OCI-LY7 (cell line): ENCODE measurements around the gene GLCCI1. TPM values are rescaled to one million over a fixed set of nuclear protein-coding genes. Genes with fewer than 3 reads are reported as not detected.
A peak's percentile ranks its signal among the peaks of the same experiment; 100 is the strongest.

Experiments
- BruUV-seq: library from RNA; stranded (reverse); fragments of 400-500 nt; replicated peaks from 2 replicates; lab custom pipeline; 2021; lab: Mats Ljungman, UMichigan
- CTCF ChIA-PET: fragments of 300-600 bp; sonication (Branson Sonifier 250); formaldehyde crosslinking; loops from one replicate; lab custom pipeline; 2022; ENCODE audit warnings: antibody characterized with exemption; ENCODE audit not compliant: unreplicated experiment; lab: Charles Lee
- POLR2A ChIA-PET: fragments of 300-600 bp; sonication (Branson Sonifier 250); formaldehyde crosslinking; loops from one replicate; lab custom pipeline; 2022; ENCODE audit warnings: antibody characterized with exemption; lab: Charles Lee
- DNase-seq: peaks from one replicate; pipeline ENCODE4 v3.0.0-alpha.2; 2015; ENCODE audit warnings: low spot score
- H2AFZ ChIP-seq: fragments of 200-600 bp; sonication (generic), shearing (Covaris generic); 2 replicates; pipeline ENCODE4 v1.6.1; 2014; ENCODE audit warnings: mild to moderate bottlenecking, antibody characterized with exemption, low read length, moderate library complexity
- H3K27ac ChIP-seq: fragments of 200-600 bp; sonication (generic); 2 replicates; pipeline ENCODE4 v1.5.1; 2014; ENCODE audit warnings: mixed run types, low read depth, mild to moderate bottlenecking, moderate library complexity, low read length, inconsistent platforms; ENCODE audit not compliant: poor library complexity, severe bottlenecking
- H3K36me3 ChIP-seq: fragments of 200-600 bp; sonication (generic); 2 replicates; pipeline ENCODE4 v1.6.1; 2014; ENCODE audit warnings: mild to moderate bottlenecking, antibody characterized with exemption, low read length, moderate library complexity, mixed read lengths; ENCODE audit not compliant: insufficient read depth
- H3K4me1 ChIP-seq: fragments of 200-600 bp; sonication (generic); 2 replicates; pipeline ENCODE4 v1.5.1; 2014; ENCODE audit warnings: mild to moderate bottlenecking, low read length; ENCODE audit not compliant: insufficient read depth, poor library complexity, severe bottlenecking
- H3K4me2 ChIP-seq: fragments of 200-600 bp; sonication (generic); 2 replicates; pipeline ENCODE4 v1.6.1; 2014; ENCODE audit warnings: mild to moderate bottlenecking, low read length
- H3K4me3 ChIP-seq: fragments of 200-600 bp; sonication (generic); 2 replicates; pipeline ENCODE4 v1.5.1; 2014; ENCODE audit warnings: mild to moderate bottlenecking, low read depth, low read length; ENCODE audit not compliant: poor library complexity, severe bottlenecking
- H3K79me2 ChIP-seq: fragments of 200-600 bp; sonication (generic); 2 replicates; pipeline ENCODE4 v1.6.1; 2016; ENCODE audit warnings: low read depth, mild to moderate bottlenecking, low read length, moderate library complexity, mixed read lengths; ENCODE audit not compliant: insufficient read depth
- H3K9me2 ChIP-seq: fragments of 200-600 bp; sonication (generic); 2 replicates; pipeline ENCODE4 v1.6.1; 2016; ENCODE audit warnings: mild to moderate bottlenecking, low read length, mixed read lengths; ENCODE audit not compliant: insufficient read depth
- H3K9me3 ChIP-seq: fragments of 200-600 bp; sonication (generic); 2 replicates; pipeline ENCODE4 v1.6.1; 2014; ENCODE audit warnings: mild to moderate bottlenecking, mixed run types, low read length, mixed read lengths
- H4K20me1 ChIP-seq: fragments of 200-600 bp; sonication (generic); 2 replicates; pipeline ENCODE4 v1.6.1; 2014; ENCODE audit warnings: mild to moderate bottlenecking, antibody characterized with exemption, low read length, moderate library complexity, mixed read lengths; ENCODE audit not compliant: insufficient read depth
- EZH2phosphoT487 ChIP-seq: fragments of 200-600 bp; sonication (generic); IDR thresholded peaks from 2 replicates; pipeline ENCODE4 v1.6.1; 2018; ENCODE audit warnings: low read depth, borderline replicate concordance, mild to moderate bottlenecking, mixed run types, antibody characterized with exemption, low read length, moderate library complexity, mixed read lengths
- intact Hi-C: fragments of 100-400 bp; cut with micrococcal nuclease; formaldehyde crosslinking; loops from one replicate; pipeline ENCODE4 v1.10.0; 2022; ENCODE audit not compliant: unreplicated experiment
- total RNA-seq, 2 experiments: library from RNA; depleted of rRNA in 1 of 2; stranded (reverse); fragments of >200 nt in 1 of 2; shearing (Covaris generic) in 1 of 2; gene quantifications; 2 replicates each; pipeline ENCODE4 v1.2.3, GENCODE V29; 2014 to 2022
- TF ChIP-seq, protein P1 (sequence below): fragments of 200-600 bp; sonication (generic); conservative IDR thresholded peaks from 2 replicates; pipeline ENCODE4 v1.5.1; 2014; ENCODE audit warnings: mild to moderate bottlenecking, antibody characterized with exemption, low read length, moderate library complexity, mixed read lengths

GLCCI1 gene
- total RNA-seq, 2 experiments from 2014 or later: 21.3 to 85.6 TPM

DNA sequence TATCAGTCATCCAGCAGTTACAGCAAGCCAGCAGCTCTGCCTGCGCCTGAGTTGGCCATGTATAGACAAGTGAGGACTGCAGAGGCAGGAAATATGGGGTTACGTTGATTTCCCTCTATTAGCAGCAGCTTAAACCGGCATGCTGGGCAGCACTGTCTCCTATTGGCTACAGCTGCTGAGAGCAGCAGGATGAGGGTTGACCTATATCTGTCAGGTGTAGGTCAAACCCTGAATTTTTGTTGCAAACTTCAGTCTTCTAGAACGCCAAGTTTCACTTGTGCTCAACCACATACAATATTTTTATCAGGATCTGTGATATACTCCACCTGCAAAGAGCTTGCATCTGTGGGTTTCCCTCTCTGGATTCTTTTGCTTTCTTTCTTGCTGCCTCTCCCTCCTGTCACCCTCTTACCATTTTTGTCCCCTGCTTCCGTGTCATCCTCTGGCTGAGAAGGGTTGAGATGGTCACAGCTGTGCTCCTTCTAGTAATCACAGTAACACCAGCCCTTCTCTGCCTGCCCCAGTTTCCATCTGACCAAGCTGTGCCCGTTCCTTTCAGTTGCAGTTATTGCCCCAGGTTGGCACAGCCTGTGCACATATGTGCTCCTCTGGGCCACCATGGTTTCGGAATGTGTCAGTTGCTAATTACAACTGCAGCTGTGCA, 23.8 kb upstream of the GLCCI1 start:
- peak; percentile 91 for DNase-seq
- Histone ChIP-seq H3K4me2 (peak overlapping the region; percentile 76), H3K9me2 (no peaks in the 10 kb centered on the region), H3K79me2 (no peaks in the 10 kb centered on the region), H3K27ac (peak overlapping the region; percentile 91), H3K4me3 (peak overlapping the region; percentile 56), H3K4me1 (peaks cover 37% of the 10 kb centered on the region), H3K36me3 (no peaks in the 10 kb centered on the region), H3K9me3 (0 out of 2 replicates have a peak, but pooled peaks cover 6% of the 10 kb centered on the region), H2AFZ (peak overlapping the region; percentile 86; the same call in 1 of the 2 replicates), H4K20me1 (no peaks in the 10 kb centered on the region)
- intact Hi-C loops: loop anchor here (1.0 kb wide), 2 partner anchors 24 kb away; partner anchors contain the start of gene GLCCI1
- POLR2A ChIA-PET: interaction anchor here (0.7 to 5.8 kb wide), 11 partner anchors 11 to 233 kb away, joined by 3 to 85 read pairs (median 4); partner anchors contain the start of genes GLCCI1 and RPA3
- no TSS peak for BruUV-seq
- TF ChIP-seq, protein P1, sequence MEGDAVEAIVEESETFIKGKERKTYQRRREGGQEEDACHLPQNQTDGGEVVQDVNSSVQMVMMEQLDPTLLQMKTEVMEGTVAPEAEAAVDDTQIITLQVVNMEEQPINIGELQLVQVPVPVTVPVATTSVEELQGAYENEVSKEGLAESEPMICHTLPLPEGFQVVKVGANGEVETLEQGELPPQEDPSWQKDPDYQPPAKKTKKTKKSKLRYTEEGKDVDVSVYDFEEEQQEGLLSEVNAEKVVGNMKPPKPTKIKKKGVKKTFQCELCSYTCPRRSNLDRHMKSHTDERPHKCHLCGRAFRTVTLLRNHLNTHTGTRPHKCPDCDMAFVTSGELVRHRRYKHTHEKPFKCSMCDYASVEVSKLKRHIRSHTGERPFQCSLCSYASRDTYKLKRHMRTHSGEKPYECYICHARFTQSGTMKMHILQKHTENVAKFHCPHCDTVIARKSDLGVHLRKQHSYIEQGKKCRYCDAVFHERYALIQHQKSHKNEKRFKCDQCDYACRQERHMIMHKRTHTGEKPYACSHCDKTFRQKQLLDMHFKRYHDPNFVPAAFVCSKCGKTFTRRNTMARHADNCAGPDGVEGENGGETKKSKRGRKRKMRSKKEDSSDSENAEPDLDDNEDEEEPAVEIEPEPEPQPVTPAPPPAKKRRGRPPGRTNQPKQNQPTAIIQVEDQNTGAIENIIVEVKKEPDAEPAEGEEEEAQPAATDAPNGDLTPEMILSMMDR: no peak
- no peak for TF ChIP-seq EZH2phosphoT487
- CTCF ChIA-PET: interaction anchor here (0.5 to 1.3 kb wide), 5 partner anchors 21 to 336 kb away, joined by 3 to 5 read pairs (median 3); no protein-coding TSS in a partner anchor

DNA sequence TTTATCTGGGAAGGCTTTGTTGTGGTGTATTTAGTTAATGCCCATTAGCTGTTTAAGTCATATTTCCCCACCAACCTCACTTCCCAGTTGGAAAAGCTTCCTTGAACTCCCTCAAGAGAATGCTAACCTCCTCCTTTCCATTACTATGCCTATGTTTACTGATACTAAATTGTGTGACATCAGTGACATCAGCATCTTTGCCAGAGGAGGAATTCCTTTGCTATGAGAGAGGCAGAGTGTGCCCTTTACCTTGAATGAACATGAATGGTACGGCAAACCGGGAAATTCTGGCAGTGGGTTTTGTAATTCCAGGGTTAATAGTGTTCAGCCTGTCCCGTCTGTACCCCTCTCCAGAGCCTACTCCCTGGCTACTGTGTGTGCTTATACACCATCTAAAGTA, 22.1 kb upstream of the GLCCI1 start:
- BruUV-seq: no TSS peak
- no peak overlapping the region for H3K4me2 ChIP-seq
- DNase-seq: no peak
- TF ChIP-seq EZH2phosphoT487: no peak
- TF ChIP-seq, protein P1: no peak
- no peaks in the 10 kb centered on the region for H4K20me1 ChIP-seq
- POLR2A ChIA-PET: interaction anchor here (0.7 to 5.8 kb wide), 6 partner anchors 10 to 28 kb away, joined by 3 to 85 read pairs (median 12); partner anchors contain the start of gene GLCCI1
- H3K27ac ChIP-seq: no peak overlapping the region
- no peak overlapping the region for H2AFZ ChIP-seq
- intact Hi-C loops: no loop called here
- peaks cover 9% of the 10 kb centered on the region; the same call in 1 of the 2 replicates for H3K36me3 ChIP-seq
- H3K9me3 ChIP-seq: peaks cover 16% of the 10 kb centered on the region
- CTCF ChIA-PET: interaction anchor here (1.0 kb wide), 1 partner anchor 15 kb away, joined by 3 read pairs; no protein-coding TSS in a partner anchor
- no peaks in the 10 kb centered on the region for H3K9me2 ChIP-seq
- H3K4me1 ChIP-seq: peaks cover 37% of the 10 kb centered on the region
- H3K4me3 ChIP-seq: no peak overlapping the region
- no peaks in the 10 kb centered on the region for H3K79me2 ChIP-seq

DNA sequence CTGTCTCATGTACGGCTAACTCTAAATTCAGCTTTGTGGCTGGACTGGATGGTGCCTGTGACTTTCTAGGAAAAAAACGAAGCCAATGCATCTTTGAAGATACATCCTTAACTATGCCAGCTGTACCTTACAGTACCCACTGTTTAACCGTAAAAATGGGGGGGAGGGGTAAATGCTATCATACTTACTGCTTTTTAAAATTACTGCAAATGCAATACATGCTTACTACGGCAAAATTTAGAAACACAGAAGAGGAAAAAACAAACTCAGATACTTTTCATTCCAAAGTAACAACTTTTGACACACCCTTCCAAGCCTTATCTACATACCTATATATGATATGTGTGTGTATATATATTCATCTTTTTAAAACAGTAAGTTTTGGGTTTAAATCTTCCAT, 20.4 kb upstream of the GLCCI1 start:
- intact Hi-C loops: no loop called here
- peaks cover 12% of the 10 kb centered on the region for H3K9me3 ChIP-seq
- no peak overlapping the region for H3K4me3 ChIP-seq
- TF ChIP-seq, protein P1: no peak
- TF ChIP-seq EZH2phosphoT487: no peak
- no peak for DNase-seq
- no peaks in the 10 kb centered on the region for H3K79me2 ChIP-seq
- no TSS peak for BruUV-seq
- peaks cover 9% of the 10 kb centered on the region; the same call in 1 of the 2 replicates for H3K36me3 ChIP-seq
- CTCF ChIA-PET: no interaction called here
- H3K4me2 ChIP-seq: no peak overlapping the region
- H3K9me2 ChIP-seq: no peaks in the 10 kb centered on the region
- H4K20me1 ChIP-seq: no peaks in the 10 kb centered on the region
- POLR2A ChIA-PET: interaction anchor here (1.1 to 5.8 kb wide), 4 partner anchors 17 to 229 kb away, joined by 3 to 85 read pairs (median 6); partner anchors contain the start of gene GLCCI1
- peaks cover 32% of the 10 kb centered on the region for H3K4me1 ChIP-seq
- H3K27ac ChIP-seq: no peak overlapping the region
- H2AFZ ChIP-seq: no peak overlapping the region
